H1 (cell line): Measurements from ENCODE around the gene PNPLA8. TPM values are rescaled to one million over a fixed set of nuclear protein-coding genes. Genes with fewer than 3 reads are reported as not detected.

Experiments used
- CTCF ChIA-PET: fragments of 300-600 bp; sonication (Branson Sonifier 250); formaldehyde crosslinking; loops from one replicate; lab custom pipeline; 2021; ENCODE audit not compliant: partially characterized antibody; lab: Charles Lee
- POLR2A ChIA-PET: fragments of 300-600 bp; sonication (Branson Sonifier 250); formaldehyde crosslinking; loops from one replicate; lab custom pipeline; 2021; ENCODE audit warnings: inconsistent platforms; ENCODE audit not compliant: partially characterized antibody; lab: Charles Lee
- DNase-seq, 2 experiments: peaks; one replicate each; pipeline versions ENCODE4 v3.0.0 to v3.0.0-alpha.2; 2010 to 2022; ENCODE audit warnings: low spot score in 2 of 2, low read depth in 1 of 2, mixed read lengths in 1 of 2
- FAIRE-seq: peaks from 2 replicates; lab custom pipeline; 2011; peaks lifted over from hg19 to GRCh38; lab: Jason Lieb, UNC
- H2AFZ ChIP-seq: 2 replicates; pipeline ENCODE4 v1.8.1; 2012; ENCODE audit warnings: low read length, inconsistent platforms
- H2AK5ac ChIP-seq: 2 replicates; pipeline ENCODE4 v1.6.1; 2013; ENCODE audit warnings: low read depth, low read length
- H2BK120ac ChIP-seq: replicated peaks from 2 replicates; pipeline ENCODE3; 2013; ENCODE audit warnings: low read depth, low read length, inconsistent platforms
- H2BK12ac ChIP-seq: 2 replicates; pipeline ENCODE4 v1.6.1; 2013; ENCODE audit warnings: low read depth, low read length
- H2BK15ac ChIP-seq: 2 replicates; pipeline ENCODE4 v1.6.1; 2013; ENCODE audit warnings: low read length
- H2BK20ac ChIP-seq: 2 replicates; pipeline ENCODE4 v1.6.1; 2013; ENCODE audit warnings: low read length
- H2BK5ac ChIP-seq: 2 replicates; pipeline ENCODE4 v1.6.1; 2013; ENCODE audit warnings: low read depth, low read length
- H3K14ac ChIP-seq: 2 replicates; pipeline ENCODE4 v1.6.1; 2013; ENCODE audit warnings: inconsistent platforms; ENCODE audit not compliant: insufficient read length
- H3K18ac ChIP-seq: 2 replicates; pipeline ENCODE4 v1.6.1; 2013; ENCODE audit warnings: low read length; ENCODE audit errors: extremely low read depth
- H3K23ac ChIP-seq: 2 replicates; pipeline ENCODE4 v1.6.1; 2013; ENCODE audit warnings: inconsistent platforms; ENCODE audit not compliant: insufficient read length
- H3K23me2 ChIP-seq: 2 replicates; pipeline ENCODE4 v1.6.1; 2013; ENCODE audit warnings: low read depth, low read length
- H3K27ac ChIP-seq: 2 replicates; pipeline ENCODE4 v1.6.1; 2011; ENCODE audit warnings: low read depth, low read length, inconsistent platforms
- H3K27me3 ChIP-seq, 4 experiments: replicated peaks in 1 of 4; 1 replicate in 1 of 4; 2 replicates in 3 of 4; pipeline versions ENCODE4 v1.6.1 to v1.8.1; 2011 to 2013; ENCODE audit warnings: low read length in 3 of 4, mild to moderate bottlenecking in 3 of 4, inconsistent platforms in 2 of 4, mixed read lengths in 2 of 4, moderate library complexity in 1 of 4; ENCODE audit not compliant: control insufficient read depth in 3 of 4, insufficient read depth in 3 of 4; ENCODE audit errors: extremely low read depth in 1 of 4
- H3K36me3 ChIP-seq, 4 experiments: 2 replicates each; pipeline versions ENCODE4 v1.6.1 to v1.8.1; 2011 to 2013; ENCODE audit warnings: mild to moderate bottlenecking in 4 of 4, low read length in 3 of 4, moderate library complexity in 2 of 4, control low read depth in 1 of 4, inconsistent platforms in 1 of 4; ENCODE audit not compliant: insufficient read depth in 4 of 4, control insufficient read depth in 2 of 4
- H3K4ac ChIP-seq: replicated peaks from 2 replicates; pipeline ENCODE3; 2013; ENCODE audit warnings: low read length, low read depth, mixed read lengths, inconsistent platforms; ENCODE audit not compliant: insufficient read length
- H3K4me1 ChIP-seq, 4 experiments: replicated peaks in 1 of 4; 1 replicate in 1 of 4; 2 replicates in 3 of 4; pipeline versions ENCODE4 v1.6.1 to v1.8.1; 2011 to 2013; ENCODE audit warnings: low read length in 3 of 4, inconsistent platforms in 2 of 4, mixed read lengths in 1 of 4; ENCODE audit not compliant: insufficient read depth in 4 of 4, control insufficient read depth in 3 of 4
- H3K4me2 ChIP-seq, 2 experiments: 2 replicates each; pipeline versions ENCODE4 v1.6.1 to v1.8.1; 2011 to 2013; ENCODE audit warnings: low read depth in 2 of 2, low read length in 2 of 2, control low read depth in 1 of 2, inconsistent platforms in 1 of 2, mild to moderate bottlenecking in 1 of 2; ENCODE audit not compliant: insufficient read depth in 1 of 2
- H3K4me3 ChIP-seq, 4 experiments: fragments of 200-600, 300-600 bp in 1 of 4; sonication (generic), shearing (Covaris generic), sonication (Bioruptor Twin) in 1 of 4; 2 replicates each; pipeline versions ENCODE4 v1.5.1 to v1.8.1; 2011 to 2016; ENCODE audit warnings: low read length in 4 of 4, low read depth in 3 of 4, control low read depth in 2 of 4, inconsistent platforms in 2 of 4, mild to moderate bottlenecking in 2 of 4, mixed read lengths in 1 of 4, moderate library complexity in 1 of 4; ENCODE audit not compliant: insufficient read depth in 2 of 4; ENCODE audit errors: extremely low read depth in 1 of 4
- H3K56ac ChIP-seq: replicated peaks from 2 replicates; pipeline ENCODE3; 2013; ENCODE audit warnings: low read depth, mild to moderate bottlenecking, mixed read lengths, low read length, inconsistent platforms; ENCODE audit not compliant: insufficient read length
- H3K79me1 ChIP-seq: 2 replicates; pipeline ENCODE4 v1.6.1; 2013; ENCODE audit warnings: low read depth, low read length, control low read depth
- H3K79me2 ChIP-seq, 2 experiments: 2 replicates each; pipeline versions ENCODE4 v1.6.1 to v1.8.1; 2012 to 2013; ENCODE audit warnings: low read length in 2 of 2, mild to moderate bottlenecking in 2 of 2, inconsistent platforms in 1 of 2; ENCODE audit not compliant: insufficient read depth in 2 of 2, control insufficient read depth in 1 of 2
- H3K9ac ChIP-seq, 4 experiments: replicated peaks in 1 of 4; 1 replicate in 1 of 4; 2 replicates in 3 of 4; pipeline versions ENCODE4 v1.6.1 to v1.8.1; 2011 to 2013; ENCODE audit warnings: low read depth in 3 of 4, low read length in 3 of 4, control low read depth in 2 of 4, mild to moderate bottlenecking in 2 of 4, moderate library complexity in 2 of 4, inconsistent platforms in 1 of 4; ENCODE audit errors: extremely low read depth in 1 of 4
- H3K9me3 ChIP-seq, 2 experiments: 2 replicates each; pipeline versions ENCODE4 v1.6.1 to v1.8.1; 2012 to 2013; ENCODE audit warnings: mild to moderate bottlenecking in 2 of 2, moderate library complexity in 2 of 2, control low read depth in 1 of 2, inconsistent platforms in 1 of 2, low read depth in 1 of 2, low read length in 1 of 2, mixed read lengths in 1 of 2; ENCODE audit not compliant: insufficient read depth in 2 of 2
- H4K20me1 ChIP-seq, 2 experiments: replicated peaks in 1 of 2; 2 replicates each; pipeline versions ENCODE3 to v1.8.1; 2011 to 2013; ENCODE audit warnings: inconsistent platforms in 2 of 2, low read length in 2 of 2, mild to moderate bottlenecking in 1 of 2; ENCODE audit not compliant: insufficient read depth in 2 of 2, control insufficient read depth in 1 of 2
- H4K5ac ChIP-seq: 2 replicates; pipeline ENCODE4 v1.6.1; 2013; ENCODE audit warnings: low read length, low read depth, mixed read lengths, inconsistent platforms; ENCODE audit not compliant: insufficient read length
- H4K8ac ChIP-seq: 2 replicates; pipeline ENCODE4 v1.8.0; 2013; ENCODE audit warnings: mild to moderate bottlenecking, moderate library complexity, low read length, inconsistent platforms; ENCODE audit not compliant: insufficient read depth; ENCODE audit errors: extremely low read depth
- H4K91ac ChIP-seq: replicated peaks from 2 replicates; pipeline ENCODE3; 2013; ENCODE audit warnings: low read length, mixed read lengths, inconsistent platforms; ENCODE audit not compliant: insufficient read length
- ASH2L ChIP-seq: fragments of 200-600, 300-600 bp; sonication (generic); IDR thresholded peaks from one replicate; pipeline ENCODE4 v1.7.1; 2017; ENCODE audit warnings: low read length
- CHD1 ChIP-seq: IDR thresholded peaks from 2 replicates; pipeline ENCODE4 v1.6.1; 2012; ENCODE audit warnings: low read depth, low read length, improper control_type of control experiment
- CHD2 ChIP-seq: IDR thresholded peaks from 2 replicates; pipeline ENCODE4 v1.6.1; 2012; ENCODE audit warnings: low read length, improper control_type of control experiment
- EGR1 ChIP-seq: IDR thresholded peaks from 2 replicates; pipeline ENCODE4 v1.6.1; 2011; ENCODE audit warnings: low read depth, low read length, borderline replicate concordance
- KDM5A ChIP-seq: fragments of 200-600 bp; IDR thresholded peaks from 2 replicates; pipeline ENCODE4 v1.7.1; 2012; ENCODE audit warnings: mild to moderate bottlenecking, low read length, inconsistent platforms, mixed read lengths
- RBBP5 ChIP-seq: IDR thresholded peaks from 2 replicates; pipeline ENCODE4 v1.7.1; 2012; ENCODE audit warnings: low read depth, mild to moderate bottlenecking, inconsistent platforms, low read length, moderate library complexity, borderline replicate concordance
- RXRA ChIP-seq: IDR thresholded peaks from 2 replicates; pipeline ENCODE4 v1.6.1; 2011; ENCODE audit warnings: low read depth, mild to moderate bottlenecking, low read length, moderate library complexity; ENCODE audit not compliant: insufficient read depth
- SP4 ChIP-seq: IDR thresholded peaks from 2 replicates; pipeline ENCODE4 v1.6.1; 2012; ENCODE audit warnings: low read length, inconsistent platforms
- SRF ChIP-seq: IDR thresholded peaks from 2 replicates; pipeline ENCODE4 v1.6.1; 2011; ENCODE audit warnings: mild to moderate bottlenecking, low read depth, low read length, moderate library complexity
- TBP ChIP-seq: IDR thresholded peaks from 2 replicates; pipeline ENCODE4 v1.6.1; 2011; ENCODE audit warnings: low read depth, low read length, improper control_type of control experiment
- WGBS, 2 experiments: shearing (Covaris generic) in 1 of 2; methylation state at CpG; one replicate each; pipeline versions ENCODE4 v1.1.6 to v1.1.7; 2013 to 2015; ENCODE audit warnings: low lambda C conversion rate in 2 of 2, mixed read lengths in 2 of 2, inconsistent platforms in 1 of 2, low coverage in 1 of 2, missing lambda C conversion rate in 1 of 2; ENCODE audit not compliant: insufficient replicate concordance in 2 of 2, insufficient coverage in 1 of 2, insufficient read length in 1 of 2; ENCODE audit errors: extremely low coverage in 1 of 2, missing lambda C conversion rate in 1 of 2; 5-methylcytosine and 5-hydroxymethylcytosine counted together
- polyA plus RNA-seq, 7 experiments: library from polyadenylated mRNA; depleted of rRNA in 3 of 7; stranded (reverse) in 5 of 7; unstranded in 2 of 7; fragments of >200 nt in 5 of 7; fragments of 200-250 nt in 2 of 7; gene quantifications; 1 replicate in 5 of 7; 2 replicates in 1 of 7; 4 replicates in 1 of 7; pipeline versions ENCODE4 v1.2.1 to v1.2.3, GENCODE V29; 2011 to 2013; ENCODE audit warnings: missing spikeins in 2 of 7, mixed read lengths in 2 of 7
- total RNA-seq: library from RNA; stranded (reverse); fragmentation: NEBNext Ultra II Directional; extraction: Animal tissue kit (Norgen Biotek cat#: 25700); gene quantifications from 2 replicates; pipeline ENCODE4 v1.2.1, GENCODE V29; 2021

Gene PNPLA8
- total and polyA plus RNA-seq, 2 of the 8 experiments (the other 6 are each of a cell fraction or from before 2014, with no cell fraction given), result 3.8 to 11.2 TPM

- Histone ChIP-seq H3K14ac (no peak overlapping the region), H3K4me3 (no peak overlapping the region), H4K20me1 (peaks cover 0 to 1% of the 10 kb centered on the region in 2 experiments), H3K79me1 (no peaks in the 10 kb centered on the region), H3K56ac (no peak overlapping the region), H4K8ac (no peak overlapping the region), H4K5ac (no peak overlapping the region), H3K18ac (no peak overlapping the region), H3K36me3 (no peaks in the 10 kb centered on the region), H4K91ac (no peak overlapping the region), H2BK15ac (no peak overlapping the region), H2AK5ac (no peak overlapping the region), H3K79me2 (no peaks in the 10 kb centered on the region), H2BK120ac (no peak overlapping the region), H3K9me3 (no peaks in the 10 kb centered on the region), H2BK20ac (no peak overlapping the region), H3K23ac (no peak overlapping the region), H3K4me1 (peaks cover 6 to 13% (median 9%) of the 10 kb centered on the region in 4 experiments; a peak in 5 of 7 replicates), H3K27ac (no peak overlapping the region), H3K23me2 (peaks cover 8% of the 10 kb centered on the region), H2BK12ac (no peak overlapping the region), H2BK5ac (no peak overlapping the region), H3K4me2 (no peak overlapping the region), H2AFZ (no peak overlapping the region), H3K9ac (no peak overlapping the region), H3K4ac (no peak overlapping the region), H3K27me3 (peaks cover 4 to 20% (median 13%) of the 10 kb centered on the region in 4 experiments; a peak in 5 of 7 replicates)
- no peak for DNase-seq
- FAIRE-seq, result no peak
- CTCF ChIA-PET, result interaction anchor here (1.0 to 1.5 kb wide), 4 partner anchors 8 to 271 kb away, joined by 3 to 5 read pairs (median 4); no protein-coding TSS in a partner anchor
- POLR2A ChIA-PET, result no interaction called here
- TF ChIP-seq SRF (no peak), CHD2 (no peak), ASH2L (no peak), KDM5A (no peak), TBP (no peak), RBBP5 (no peak), EGR1 (no peak), SP4 (no peak), RXRA (no peak), CHD1 (no peak)
- WGBS, 2 experiments, result 96% methylated on average over 1 of the region's 1 CpG; no CpG with 5 or more reads in 1 of the 2 experiments
Observed at GRCh38 chr7:108450160-108450559, 75.8 kb downstream of the PNPLA8 start.
